Endothelial cell of umbilical vein (primary cell): ENCODE data around the gene NFKB2.

Experiments used
- CTCF ChIP-seq, 2 donors: IDR thresholded peaks; 1 replicate in 1 of 2; 2 replicates in 1 of 2; pipeline ENCODE4 v1.5.1; 2011; ENCODE audit warnings: low read length in 2 of 2, mild to moderate bottlenecking in 2 of 2, moderate library complexity in 2 of 2, control low read depth in 1 of 2, inconsistent platforms in 1 of 2, low read depth in 1 of 2; ENCODE audit not compliant: insufficient read depth in 1 of 2; ENCODE audit errors: extremely low read depth in 1 of 2
- EZH2 ChIP-seq: IDR thresholded peaks from 2 replicates; pipeline ENCODE4 v1.6.1; 2012; ENCODE audit warnings: borderline replicate concordance, low read depth, mild to moderate bottlenecking, moderate library complexity, low read length, inconsistent platforms; ENCODE audit not compliant: severe bottlenecking
- MAX ChIP-seq: IDR thresholded peaks from 2 replicates; pipeline ENCODE4 v1.6.1; 2011; ENCODE audit not compliant: insufficient read depth, insufficient read length
- POLR2A ChIP-seq: IDR thresholded peaks from 2 replicates; pipeline ENCODE4 v1.6.1; 2012; ENCODE audit warnings: low read depth, mild to moderate bottlenecking, control low read depth, low read length
- POLR2AphosphoS5 ChIP-seq: IDR thresholded peaks from 2 replicates; pipeline ENCODE4 v1.6.1; 2012; ENCODE audit warnings: low read depth, mild to moderate bottlenecking, control low read depth, low read length, moderate library complexity; ENCODE audit not compliant: insufficient read depth

- TF ChIP-seq CTCF (IDR thresholded peaks at IDR 0.05; ENCODE audit: extremely low read depth in 1 of 2, insufficient read depth in 1 of 2, low read depth in 1 of 2, low read length in 2 of 2) (no peak), POLR2AphosphoS5 (no peak), MAX (no peak), POLR2A (no peak), EZH2 (no peak)
Observed at GRCh38 chr10:102396317-102396650, 779 bp downstream of the NFKB2 start.
